NCI-H187 treated with DMSO at 0.1 percent for 48 hours (cell line): ENCODE measurements around the gene SELENBP1.
A peak's percentile ranks its signal among the peaks of the same experiment; 100 is the strongest.
"Not testable (repeated sequence)": the region's sequence is repeated elsewhere in the genome, so short reads cannot be mapped to it uniquely, and the experiment has no call there.

Source experiments
- DNase-seq: peaks from one replicate; lab custom pipeline; 2025; lab: John Stamatoyannopoulos, UW

The SELENBP1 gene

DNA sequence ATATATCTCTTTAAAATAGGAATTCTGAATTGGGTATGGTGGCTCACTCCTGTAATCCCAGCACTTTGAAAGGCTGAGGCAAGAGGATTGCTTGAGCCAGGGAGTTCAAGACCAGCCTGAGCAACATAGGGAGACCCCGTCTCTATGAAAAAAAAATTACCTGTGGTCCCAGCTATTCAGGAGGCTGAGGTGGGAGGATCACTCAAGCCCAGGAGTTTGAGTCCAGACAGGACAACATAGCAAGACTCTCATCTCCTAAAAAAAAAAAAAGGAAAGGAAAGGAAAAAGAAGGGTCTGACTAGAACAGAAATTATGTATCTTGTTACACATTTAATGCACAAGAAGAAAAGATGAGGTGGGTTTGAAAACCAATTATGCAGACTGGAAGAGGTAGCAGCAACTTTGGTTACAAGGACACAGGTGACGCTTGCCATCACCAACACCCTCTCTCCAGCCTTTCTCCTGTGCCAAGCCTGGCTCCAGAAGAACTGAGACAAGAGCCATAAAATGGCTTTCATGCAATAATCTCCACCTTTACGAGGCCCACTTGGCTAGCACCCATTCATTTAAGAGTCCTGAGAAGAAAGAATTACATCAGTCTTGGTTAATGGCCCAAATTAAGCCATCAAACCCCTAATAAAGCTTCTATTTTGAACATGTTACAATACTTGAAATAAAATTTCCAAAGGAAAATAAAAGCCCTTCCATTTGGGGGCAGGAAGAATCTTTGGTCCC lies 4.8 kb upstream of the SELENBP1 start:
- DNase-seq: no peak

DNA sequence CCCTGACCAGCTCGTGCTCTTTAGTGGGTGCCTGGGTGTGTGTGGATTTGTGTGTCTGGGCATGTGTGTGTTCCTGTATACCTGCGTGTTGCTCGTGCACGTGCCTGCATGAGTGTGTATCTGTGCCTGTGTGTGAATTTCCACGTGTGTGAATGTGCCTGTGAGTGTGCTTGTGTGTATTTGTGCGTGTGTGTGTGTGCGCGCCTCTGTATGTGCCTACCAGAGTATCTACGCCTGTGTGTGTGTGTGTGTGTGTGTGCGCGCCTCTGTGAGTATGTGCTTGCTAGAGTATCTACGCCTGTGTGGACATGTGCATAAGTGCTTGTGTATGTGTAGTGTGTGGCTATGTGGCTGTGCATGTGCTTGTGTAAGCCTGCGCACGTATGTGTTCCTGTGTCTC lies 691 bp upstream of the SELENBP1 start:
- DNase-seq: no peak

GRCh38 chr1:151371370-151372057 lies 991 bp downstream of the SELENBP1 start:
- peak; percentile 70 for DNase-seq

- no peak for DNase-seq
These were observed 2.1 kb downstream of the SELENBP1 start for GRCh38 chr1:151370211-151370911.

DNA sequence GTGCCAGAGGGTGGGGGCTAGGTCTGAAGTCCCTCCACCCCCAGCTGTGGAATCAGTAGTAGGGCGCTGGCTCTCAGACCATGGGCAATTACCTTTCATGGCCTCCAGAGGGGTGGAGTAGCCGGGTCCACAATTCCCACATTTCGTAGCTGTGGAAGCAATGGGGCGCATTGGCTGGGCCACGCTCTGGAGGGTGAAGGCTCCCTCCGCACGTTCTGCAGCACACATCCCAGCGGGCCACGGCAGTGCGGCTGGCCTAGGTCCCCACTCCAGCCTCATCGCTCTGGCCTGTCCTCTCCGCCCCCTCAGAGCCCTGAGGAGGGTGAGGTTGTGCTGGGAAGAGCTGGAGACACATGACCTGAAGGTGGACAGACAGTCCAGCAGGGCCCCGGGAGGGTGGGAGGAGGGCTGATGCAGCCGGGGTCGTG lies 2.9 kb downstream of the SELENBP1 start:
- DNase-seq: no peak

DNA sequence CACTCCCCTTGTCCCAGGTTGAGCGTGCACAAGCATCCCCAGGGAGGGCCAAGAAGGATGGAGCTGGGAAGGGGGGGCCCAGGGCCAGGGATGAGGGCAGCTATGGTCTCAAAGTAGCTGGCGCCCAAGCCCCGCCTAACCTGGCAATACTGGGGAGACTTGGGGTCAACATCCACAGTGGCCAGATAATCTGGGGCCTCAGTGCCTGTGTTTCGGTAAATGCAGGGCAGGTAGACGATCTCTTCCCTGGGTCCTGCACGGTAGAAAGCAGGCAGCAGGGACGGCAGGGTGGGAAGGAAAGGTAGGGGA lies 3.2 kb downstream of the SELENBP1 start:
- DNase-seq: no peak

GRCh38 chr1:151368393-151369301 lies 3.9 kb downstream of the SELENBP1 start:
- no peak for DNase-seq

GRCh38 chr1:151367658-151368392 lies 4.7 kb downstream of the SELENBP1 start:
- no peak for DNase-seq

DNA sequence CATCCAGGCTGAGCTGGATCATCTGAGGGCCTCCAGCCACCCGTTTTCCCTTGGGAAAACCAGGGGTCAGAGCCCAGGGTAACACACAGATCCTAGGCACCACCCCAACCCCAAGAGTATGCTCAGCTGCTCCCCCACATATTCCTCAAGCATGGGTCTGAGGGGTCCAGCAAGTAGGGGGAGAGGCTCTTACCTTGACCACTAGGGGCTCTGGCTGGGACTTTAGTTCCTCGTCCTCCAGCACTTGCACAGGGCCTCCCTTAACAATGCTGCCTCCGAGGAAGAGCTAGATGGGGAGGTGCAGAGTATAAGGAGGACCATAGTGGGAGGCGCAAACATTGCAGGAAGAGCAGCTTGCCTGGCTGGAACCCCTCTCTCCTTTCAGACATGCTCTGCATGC lies 7.5 kb downstream of the SELENBP1 start:
- DNase-seq: no peak

DNA sequence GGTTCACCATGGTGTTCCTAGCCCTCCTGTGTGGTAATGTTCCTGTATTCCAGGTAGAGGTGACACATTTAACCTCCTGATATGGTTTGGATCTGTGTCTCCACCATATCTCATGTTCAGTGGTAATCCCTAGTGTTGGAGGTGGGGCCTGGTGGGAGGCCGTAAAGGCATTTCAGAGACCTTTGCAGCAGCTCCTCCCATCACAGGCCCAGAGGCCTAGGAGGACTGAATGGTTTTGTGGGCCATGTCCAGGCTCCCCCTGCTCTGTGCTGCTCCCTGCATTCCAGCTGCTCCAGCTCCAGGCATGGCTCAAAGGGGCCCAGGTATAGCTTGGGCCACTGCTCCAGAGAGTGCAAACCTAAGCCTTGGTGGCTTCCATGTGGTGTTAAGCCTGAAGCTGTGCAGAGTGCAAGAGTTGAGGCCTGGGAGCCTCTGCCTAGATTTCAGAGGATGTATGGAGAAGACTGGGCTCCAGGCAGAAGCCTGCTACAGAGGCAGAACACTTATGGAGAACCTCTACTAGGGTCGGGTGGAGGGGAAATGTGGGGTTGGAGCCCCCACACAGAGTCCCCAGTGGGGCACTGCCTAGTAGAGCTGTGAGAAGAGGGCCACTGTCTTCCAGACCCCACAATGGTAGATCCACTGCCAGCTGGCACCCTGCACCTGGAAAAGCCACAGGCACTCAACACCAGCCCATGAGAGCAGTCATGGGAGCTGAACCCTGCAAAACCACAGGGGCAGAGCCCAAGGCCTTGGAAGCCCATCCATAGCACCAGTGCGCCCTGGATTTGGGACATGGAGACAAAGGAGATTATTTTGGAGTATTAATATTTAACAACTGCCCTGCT lies 10.0 kb downstream of the SELENBP1 start:
- DNase-seq: no peak

- no peak for DNase-seq
These were observed 10.6 kb downstream of the SELENBP1 start for GRCh38 chr1:151361883-151362282.

- no peak for DNase-seq
These were observed 15.8 kb downstream of the SELENBP1 start for GRCh38 chr1:151356696-151357095.

GRCh38 chr1:151352021-151352718 lies 20.3 kb downstream of the SELENBP1 start:
- DNase-seq: no peak

DNA sequence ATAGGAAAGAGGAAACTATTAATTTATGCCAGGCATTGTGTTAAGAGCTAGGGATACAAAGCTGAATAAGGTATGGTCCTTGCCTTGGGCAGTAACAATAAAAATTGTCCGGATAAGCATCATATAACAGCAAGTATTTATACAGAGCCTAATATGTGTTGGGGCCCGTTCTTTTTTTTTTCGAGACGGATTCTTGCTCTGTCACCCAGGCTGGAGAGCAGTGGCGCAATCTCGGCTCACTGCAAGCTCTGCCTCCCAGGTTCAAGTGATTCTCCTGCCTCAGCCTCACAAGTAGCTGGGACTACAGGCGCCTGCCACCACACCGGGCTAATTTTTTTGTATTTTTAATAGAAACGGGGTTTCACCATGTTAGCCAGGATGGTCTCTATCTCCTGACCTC lies 22.2 kb downstream of the SELENBP1 start:
- DNase-seq: not testable (repeated sequence)

GRCh38 chr1:151347523-151348246 lies 24.8 kb downstream of the SELENBP1 start:
- DNase-seq: no peak

- DNase-seq: peak; percentile 98
These were observed 25.6 kb downstream of the SELENBP1 start, which contains the start of gene RFX5 for GRCh38 chr1:151346769-151347522. Gene RFX5, minus strand, starts transcription at chr1:151347252. Its CDS starts 932 bp downstream, at chr1:151346320.

DNA sequence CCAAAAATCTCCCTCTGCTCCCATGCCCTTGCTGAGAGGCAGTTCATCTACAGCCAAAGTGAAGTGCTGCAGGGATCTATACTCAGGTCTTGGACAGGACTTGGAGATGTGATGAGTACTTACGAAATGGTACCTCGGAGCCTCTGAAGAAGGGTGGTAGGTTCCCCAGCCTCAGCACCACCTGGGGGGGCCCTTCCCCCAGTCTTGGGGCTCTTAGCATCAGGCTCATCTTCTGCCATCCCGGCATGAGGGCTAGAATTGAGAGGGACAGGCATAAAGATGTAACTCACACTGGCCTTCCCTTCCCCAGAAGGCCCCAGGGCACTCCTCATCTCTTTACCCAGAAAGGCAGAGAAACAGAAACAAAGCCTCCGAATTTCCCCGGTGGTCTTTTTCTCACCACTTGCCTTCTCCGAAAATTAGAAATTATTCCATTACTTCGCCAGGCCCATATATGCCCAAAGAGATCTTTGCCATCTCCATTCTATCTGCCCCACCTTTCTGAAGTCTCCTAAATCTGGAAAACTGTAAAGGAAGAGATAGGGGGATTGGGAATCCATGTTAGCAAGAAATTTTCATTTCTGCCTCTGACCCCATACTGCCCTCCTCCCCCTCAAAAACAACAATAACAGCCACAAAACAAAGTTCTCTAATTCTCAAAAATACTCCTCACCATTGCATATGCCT lies 26.3 kb downstream of the SELENBP1 start:
- DNase-seq: no peak

DNA sequence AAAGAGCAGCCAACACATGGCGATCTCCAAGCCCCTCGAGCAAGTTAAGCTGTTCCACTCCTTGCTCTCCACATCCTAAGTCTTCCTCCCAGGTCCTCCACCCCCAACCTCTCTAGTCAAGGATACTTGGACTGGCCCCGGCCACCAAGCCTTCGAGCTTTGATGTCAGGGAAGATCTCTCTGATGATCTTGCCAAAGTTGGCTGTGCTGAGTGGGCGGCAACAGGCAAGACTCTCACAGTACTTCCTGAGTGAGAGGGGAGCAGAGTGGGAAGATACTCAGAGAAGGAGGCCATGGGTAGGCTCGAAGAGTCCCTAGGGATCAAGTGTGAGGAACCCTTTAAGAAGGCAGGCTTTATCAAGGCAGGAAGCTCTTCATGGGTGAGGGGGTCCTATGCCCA lies 28.2 kb downstream of the SELENBP1 start:
- DNase-seq: no peak
